ENCODE results near the gene MIR17HG. TPM values are rescaled to one million over a fixed set of nuclear protein-coding genes. Genes with fewer than 3 reads are reported as not detected.

MIR17HG gene
- total and polyA plus RNA-seq, 11 donors = 0.22 to 2.4 (median 1.1) TPM

DNA sequence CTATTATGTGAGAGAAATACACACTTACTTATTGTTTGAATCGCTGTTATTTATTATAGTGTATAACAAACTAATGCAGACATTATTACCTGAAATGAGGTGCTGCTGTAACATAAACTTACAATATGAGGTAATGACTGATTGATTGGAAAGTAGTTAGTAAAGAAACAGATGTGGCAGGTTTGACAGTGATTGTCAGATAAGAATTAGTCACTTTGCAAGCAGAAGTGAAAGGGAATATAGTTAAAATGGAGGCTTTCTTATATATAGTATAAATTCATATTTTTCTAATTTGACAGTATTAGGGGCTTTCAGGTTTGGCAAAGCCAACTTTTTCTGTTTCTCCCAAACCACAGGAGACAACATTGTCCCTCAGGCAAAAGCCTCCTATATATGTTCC, 20.6 kb downstream of the MIR17HG start:
- TF ChIP-seq, protein P1, sequence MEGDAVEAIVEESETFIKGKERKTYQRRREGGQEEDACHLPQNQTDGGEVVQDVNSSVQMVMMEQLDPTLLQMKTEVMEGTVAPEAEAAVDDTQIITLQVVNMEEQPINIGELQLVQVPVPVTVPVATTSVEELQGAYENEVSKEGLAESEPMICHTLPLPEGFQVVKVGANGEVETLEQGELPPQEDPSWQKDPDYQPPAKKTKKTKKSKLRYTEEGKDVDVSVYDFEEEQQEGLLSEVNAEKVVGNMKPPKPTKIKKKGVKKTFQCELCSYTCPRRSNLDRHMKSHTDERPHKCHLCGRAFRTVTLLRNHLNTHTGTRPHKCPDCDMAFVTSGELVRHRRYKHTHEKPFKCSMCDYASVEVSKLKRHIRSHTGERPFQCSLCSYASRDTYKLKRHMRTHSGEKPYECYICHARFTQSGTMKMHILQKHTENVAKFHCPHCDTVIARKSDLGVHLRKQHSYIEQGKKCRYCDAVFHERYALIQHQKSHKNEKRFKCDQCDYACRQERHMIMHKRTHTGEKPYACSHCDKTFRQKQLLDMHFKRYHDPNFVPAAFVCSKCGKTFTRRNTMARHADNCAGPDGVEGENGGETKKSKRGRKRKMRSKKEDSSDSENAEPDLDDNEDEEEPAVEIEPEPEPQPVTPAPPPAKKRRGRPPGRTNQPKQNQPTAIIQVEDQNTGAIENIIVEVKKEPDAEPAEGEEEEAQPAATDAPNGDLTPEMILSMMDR (IDR thresholded peaks at IDR 0.05) = no peak
- no peak for TF ChIP-seq POLR2A (IDR thresholded peaks at IDR 0.05)
- H3K9me3 ChIP-seq = no peaks in the 10 kb centered on the region
- H3K27me3 ChIP-seq = no peaks in the 10 kb centered on the region
- H3K4me3 ChIP-seq = no peak overlapping the region
- 53 to 100% (median 96%) methylated on average over 1 of the region's 1 CpG for WGBS, 4 donors
- intact Hi-C loops (cut with DNase I) = no loop called here
- no peak for DNase-seq
- no peaks in the 10 kb centered on the region for H3K36me3 ChIP-seq
- no peak for ATAC-seq
- no peak overlapping the region for H3K27ac ChIP-seq
- peaks cover 0 to 3% (median 0%) of the 10 kb centered on the region in 12 donors for H3K4me1 ChIP-seq

DNA sequence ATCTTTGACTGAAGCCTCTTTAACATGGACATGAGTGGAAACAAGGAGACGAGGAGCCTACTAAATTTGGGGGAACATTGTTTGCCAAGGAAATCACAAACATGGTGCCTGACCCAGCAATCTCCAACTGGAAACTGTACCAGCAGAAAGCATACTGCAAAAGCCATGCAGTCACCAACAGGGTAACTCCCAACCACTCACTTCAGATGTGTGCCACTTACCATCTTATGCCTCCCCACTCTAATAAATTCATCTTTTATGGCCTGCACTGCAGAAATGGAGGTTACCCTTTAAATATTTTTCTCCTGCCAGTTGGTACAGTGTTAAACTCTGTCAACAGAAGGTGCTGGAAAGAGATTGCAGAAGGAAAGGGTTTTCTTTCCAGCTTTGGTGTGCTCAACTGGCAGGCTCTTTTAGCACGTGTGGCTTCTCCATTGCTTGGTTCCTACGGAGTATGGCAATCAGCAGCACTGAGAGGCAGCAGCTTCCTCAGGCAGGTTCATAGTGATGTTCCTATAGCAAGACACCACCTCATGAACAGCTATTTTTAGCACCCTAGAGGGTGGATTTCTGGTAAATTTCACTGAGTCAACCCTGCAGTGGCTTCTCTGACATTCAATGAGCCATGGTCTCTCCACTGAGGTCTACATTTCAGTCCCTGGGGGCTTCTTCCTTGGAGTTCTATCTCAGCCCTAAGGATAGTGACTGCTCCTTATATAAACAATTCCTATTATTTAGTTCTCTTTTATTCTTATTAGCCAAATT, 21.4 kb downstream of the MIR17HG start:
- no peak for ATAC-seq

DNA sequence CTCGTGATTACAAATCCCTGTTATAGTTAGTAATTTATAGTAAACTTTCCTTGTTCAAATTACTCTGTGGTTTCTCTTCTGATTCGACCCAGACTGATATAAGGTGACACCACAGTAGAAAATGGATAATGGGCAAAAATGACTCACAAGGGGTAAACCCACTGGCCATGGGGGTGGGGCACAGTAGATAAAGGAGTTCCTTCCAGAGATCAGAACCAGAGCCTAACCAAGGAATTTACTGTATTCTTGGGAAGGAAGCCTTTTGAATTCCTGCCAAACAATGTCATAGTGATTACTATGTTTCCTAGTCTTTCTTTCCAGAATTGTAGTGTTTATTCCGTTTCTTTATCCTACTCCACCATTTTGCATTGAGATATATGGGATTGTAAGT, 21.9 kb downstream of the MIR17HG start:
- TF ChIP-seq POLR2A (IDR thresholded peaks at IDR 0.05) = no peak
- TF ChIP-seq, protein P1 (IDR thresholded peaks at IDR 0.05) = no peak
- Histone ChIP-seq H3K4me1 (peaks cover 0 to 3% (median 0%) of the 10 kb centered on the region in 12 donors), H3K27me3 (no peaks in the 10 kb centered on the region), H3K4me3 (no peak overlapping the region), H3K36me3 (no peaks in the 10 kb centered on the region), H3K9me3 (no peaks in the 10 kb centered on the region), H3K27ac (no peak overlapping the region)
- no peak for DNase-seq
- ATAC-seq = no peak
- WGBS, 4 donors = 44 to 58% (median 50%) methylated on average over 3 of the region's 3 CpGs
- intact Hi-C loops (cut with DNase I) = no loop called here

More for the DNA sequence above, 21.4 kb downstream of the MIR17HG start:
- intact Hi-C loops (cut with DNase I) = no loop called here
- Histone ChIP-seq H3K9me3 (no peaks in the 10 kb centered on the region), H3K36me3 (no peaks in the 10 kb centered on the region), H3K4me1 (peaks cover 0 to 3% (median 0%) of the 10 kb centered on the region in 12 donors), H3K4me3 (no peak overlapping the region), H3K27ac (no peak overlapping the region), H3K27me3 (no peaks in the 10 kb centered on the region)
- no peak for DNase-seq
- TF ChIP-seq POLR2A (IDR thresholded peaks at IDR 0.05) = no peak
- TF ChIP-seq, protein P1 (IDR thresholded peaks at IDR 0.05) = no peak
- WGBS, 4 donors = 78 to 84% (median 79%) methylated on average over 3 of the region's 3 CpGs

DNA sequence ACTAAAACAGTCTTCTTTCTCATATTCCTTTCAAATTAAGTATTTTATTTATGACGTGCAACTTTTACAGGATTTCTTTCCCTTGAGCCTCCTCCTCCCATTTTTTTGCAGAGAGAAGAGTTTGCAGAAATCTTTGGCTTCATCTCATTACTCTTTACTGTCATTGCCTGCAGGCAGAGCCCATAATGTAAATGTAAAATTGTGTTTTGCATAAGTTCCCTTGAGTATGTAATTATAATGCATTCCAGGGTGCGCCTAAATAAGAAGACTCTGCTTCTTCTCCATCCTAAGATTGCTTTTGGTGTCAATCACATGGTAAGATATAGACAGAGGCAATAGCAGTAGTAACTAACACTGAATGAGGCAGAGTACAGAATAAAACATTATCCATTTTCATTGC, 23.0 kb downstream of the MIR17HG start:
- H3K9me3 ChIP-seq = no peaks in the 10 kb centered on the region
- WGBS, 4 donors = 83 to 96% (median 94%) methylated on average over 2 of the region's 2 CpGs
- DNase-seq (no peak), ATAC-seq (no peak)
- TF ChIP-seq, protein P1 (IDR thresholded peaks at IDR 0.05) = no peak
- TF ChIP-seq POLR2A (IDR thresholded peaks at IDR 0.05) = no peak
- H3K4me1 ChIP-seq = peaks cover 0 to 3% (median 0%) of the 10 kb centered on the region in 12 donors
- H3K4me3 ChIP-seq = no peak overlapping the region
- H3K27ac ChIP-seq = no peak overlapping the region
- no peaks in the 10 kb centered on the region for H3K27me3 ChIP-seq
- intact Hi-C loops (cut with DNase I) = no loop called here
- H3K36me3 ChIP-seq = no peaks in the 10 kb centered on the region
